HepG2 (cell line): ENCODE results near the gene GLDC. TPM values are rescaled to one million over a fixed set of nuclear protein-coding genes. Genes with fewer than 3 reads are reported as not detected.

Experiments
- AGO2 ChIP-seq: fragments of 200-400 bp; formaldehyde crosslinking; optimal IDR thresholded peaks from 2 replicates; pipeline ENCODE3; 2017; ENCODE audit warnings: mild to moderate bottlenecking, low read depth, low read length, moderate library complexity
- ATF7 ChIP-seq, 2 experiments: fragments of 450-650 bp in 1 of 2; sonication (generic) in 1 of 2; formaldehyde crosslinking in 1 of 2; IDR thresholded peaks; 2 replicates each; pipeline versions ENCODE4 v1.4.0 to v1.6.1; 2016 to 2020; ENCODE audit warnings: antibody characterized with exemption in 1 of 2, mild to moderate bottlenecking in 1 of 2, missing genetic modification reagents in 1 of 2
- CCDC6 ChIP-seq: sonication (generic); formaldehyde crosslinking; IDR thresholded peaks from 2 replicates; pipeline ENCODE4 v1.8.1; 2022; ENCODE audit warnings: mild to moderate bottlenecking, missing genetic modification reagents, moderate library complexity
- HNF4G ChIP-seq, 2 experiments: sonication (generic) in 1 of 2; formaldehyde crosslinking in 1 of 2; IDR thresholded peaks; 2 replicates each; pipeline versions ENCODE4 v1.4.0 to v1.6.1; 2011 to 2020; ENCODE audit warnings: borderline replicate concordance in 2 of 2, low read depth in 2 of 2, mild to moderate bottlenecking in 2 of 2, low read length in 1 of 2, missing genetic modification reagents in 1 of 2, moderate library complexity in 1 of 2
- HOXA3 ChIP-seq: sonication (generic); formaldehyde crosslinking; IDR thresholded peaks from 2 replicates; pipeline ENCODE4 v1.5.0; 2020; ENCODE audit warnings: missing genetic modification reagents
- HOXA5 ChIP-seq: sonication (generic); formaldehyde crosslinking; IDR thresholded peaks from 2 replicates; pipeline ENCODE4 v1.4.0; 2020; ENCODE audit warnings: missing genetic modification reagents
- MXD4 ChIP-seq: IDR thresholded peaks from 2 replicates; pipeline ENCODE4 v1.6.1; 2016; ENCODE audit warnings: mild to moderate bottlenecking, missing biosample characterization, missing genetic modification reagents
- NPAS2 ChIP-seq: sonication (generic); formaldehyde crosslinking; IDR thresholded peaks from 2 replicates; pipeline ENCODE4 v1.8.0; 2022; ENCODE audit warnings: mild to moderate bottlenecking, missing genetic modification reagents, borderline replicate concordance
- PHF20 ChIP-seq: sonication (generic); formaldehyde crosslinking; IDR thresholded peaks from 2 replicates; pipeline ENCODE4 v1.5.0; 2020; ENCODE audit warnings: mild to moderate bottlenecking, missing genetic modification reagents
- SIX1 ChIP-seq: sonication (generic); formaldehyde crosslinking; IDR thresholded peaks from 2 replicates; pipeline ENCODE4 v1.4.0; 2020; ENCODE audit warnings: missing genetic modification reagents, borderline replicate concordance
- STAG1 ChIP-seq: sonication (generic); formaldehyde crosslinking; IDR thresholded peaks from 2 replicates; pipeline ENCODE4 v1.4.0; 2020; ENCODE audit warnings: missing genetic modification reagents
- TAF1 ChIP-seq: sonication (generic); formaldehyde crosslinking; IDR thresholded peaks from 2 replicates; pipeline ENCODE4 v1.4.0; 2020; ENCODE audit warnings: missing genetic modification reagents
- TAF15 ChIP-seq: fragments of 200-400 bp; formaldehyde crosslinking; IDR thresholded peaks from one replicate; pipeline ENCODE4 v1.6.1; 2018; ENCODE audit warnings: mild to moderate bottlenecking, low read depth, low read length; ENCODE audit not compliant: poor library complexity, severe bottlenecking
- TGIF2 ChIP-seq: IDR thresholded peaks from 2 replicates; pipeline ENCODE4 v1.6.1; 2016; ENCODE audit warnings: control low read depth, missing compliant biosample characterization
- ZNF263 ChIP-seq: sonication (generic); formaldehyde crosslinking; IDR thresholded peaks from 2 replicates; pipeline ENCODE4 v1.4.0; 2020; ENCODE audit warnings: missing genetic modification reagents
- ZNF34 ChIP-seq: sonication (generic); formaldehyde crosslinking; IDR thresholded peaks from 2 replicates; pipeline ENCODE4 v1.4.0; 2020; ENCODE audit warnings: mild to moderate bottlenecking, missing genetic modification reagents, borderline replicate concordance
- ZNF441 ChIP-seq: sonication (generic); formaldehyde crosslinking; IDR thresholded peaks from 2 replicates; pipeline ENCODE4 v1.7.0; 2021; ENCODE audit warnings: missing genetic modification reagents, borderline replicate concordance
- ZNF557 ChIP-seq: sonication (generic); formaldehyde crosslinking; IDR thresholded peaks from 2 replicates; pipeline ENCODE4 v1.4.0; 2020; ENCODE audit warnings: missing genetic modification reagents
- ZNF704 ChIP-seq: sonication (generic); formaldehyde crosslinking; IDR thresholded peaks from 2 replicates; pipeline ENCODE4 v1.8.1; 2023; ENCODE audit warnings: mild to moderate bottlenecking, inconsistent platforms, moderate library complexity, missing genetic modification reagents, borderline replicate concordance
- ZNF781 ChIP-seq: sonication (generic); formaldehyde crosslinking; IDR thresholded peaks from 2 replicates; pipeline ENCODE4 v1.5.1; 2020; ENCODE audit warnings: borderline replicate concordance, mild to moderate bottlenecking, missing genetic modification reagents; ENCODE audit errors: not compliant biosample characterization
- ZNF782 ChIP-seq: sonication (generic); formaldehyde crosslinking; IDR thresholded peaks from 2 replicates; pipeline ENCODE4 v1.4.0; 2020; ENCODE audit warnings: missing genetic modification reagents, mild to moderate bottlenecking, borderline replicate concordance
- ZNF878 ChIP-seq: sonication (generic); formaldehyde crosslinking; IDR thresholded peaks from 2 replicates; pipeline ENCODE4 v1.8.1; 2023; ENCODE audit warnings: mild to moderate bottlenecking, missing genetic modification reagents, moderate library complexity
- polyA plus RNA-seq, 8 experiments: library from polyadenylated mRNA; depleted of rRNA in 3 of 8; stranded (reverse) in 7 of 8; unstranded in 1 of 8; fragments of >200 nt; fragmentation: Illumina TruSeq in 4 of 8; extraction: Trizol in 4 of 8; gene quantifications; 2 replicates each; pipeline versions ENCODE4 v1.2.1 to v1.2.3, GENCODE V29; 2011 to 2016; ENCODE audit warnings: low read depth in 4 of 8, missing spikeins in 1 of 8, mixed read lengths in 1 of 8; ENCODE audit not compliant: insufficient read depth in 1 of 8
- total RNA-seq, 5 experiments: library from RNA; depleted of rRNA; stranded (reverse); fragments of >200 nt; fragmentation: Illumina TruSeq; extraction: Trizol; gene quantifications; 2 replicates each; pipeline ENCODE4 v1.2.3, GENCODE V29; 2016; ENCODE audit warnings: low read depth in 1 of 5
- TF ChIP-seq, protein P1 (sequence below): sonication (generic); formaldehyde crosslinking; IDR thresholded peaks from 2 replicates; pipeline ENCODE4 v1.4.0; 2020; ENCODE audit warnings: missing genetic modification reagents

The GLDC gene
- total and polyA plus RNA-seq, 2 of the 13 experiments (the other 11 are each of a cell fraction or from before 2014, with no cell fraction given): 59.3 to 115 TPM

DNA sequence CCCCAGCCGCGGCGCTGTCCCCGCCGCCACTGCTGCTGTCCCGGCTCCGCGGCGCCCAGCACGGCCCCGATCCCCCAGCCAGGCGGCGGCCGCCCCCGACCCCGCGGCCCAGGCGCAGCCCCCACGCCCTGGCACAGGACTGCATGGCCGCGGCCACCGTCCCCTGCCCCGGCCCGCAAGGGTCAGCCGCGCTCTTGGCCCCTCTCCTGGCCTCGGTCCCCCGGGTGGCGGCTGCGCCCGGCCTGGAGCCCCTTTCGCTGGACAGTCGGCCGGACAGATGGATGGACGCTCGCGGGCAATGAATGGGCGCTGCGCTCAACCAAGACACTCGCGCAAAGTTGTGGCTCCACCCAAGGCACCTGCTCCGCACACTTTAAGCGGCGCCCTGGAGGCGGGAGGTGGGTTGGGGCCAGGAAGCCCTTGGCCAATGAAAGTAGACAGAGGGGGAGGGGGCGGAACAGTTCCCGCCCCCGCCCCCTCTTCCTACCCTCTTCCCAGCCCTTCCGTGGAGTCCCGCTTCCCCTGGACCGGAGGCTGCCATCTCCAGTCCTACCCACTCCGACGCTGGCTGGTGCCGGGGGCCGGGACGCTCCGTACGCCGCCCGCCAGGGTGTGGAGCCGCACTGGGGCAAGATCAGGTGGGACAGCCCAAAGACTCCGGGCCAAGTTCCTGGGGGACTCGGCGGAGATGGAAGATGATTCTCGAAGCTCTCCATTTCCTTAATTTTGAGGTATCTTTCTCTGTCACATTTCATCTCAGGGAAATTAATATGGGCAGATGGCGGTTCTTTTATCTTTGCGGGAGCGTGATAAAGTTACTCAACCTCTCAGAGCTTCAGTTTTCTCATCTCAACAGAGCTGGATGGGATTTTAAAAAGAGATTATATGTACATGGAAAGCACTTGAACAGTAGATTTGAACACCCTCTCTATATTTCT lies at the start of gene GLDC (continued):
- no peak; the same call in 1 of the 2 replicates for TF ChIP-seq ZNF704 (CRISPR knock-in tag)
- no peak for TF ChIP-seq SIX1 (CRISPR knock-in tag)
- TF ChIP-seq HOXA3 (CRISPR knock-in tag): peak; percentile 57
- TF ChIP-seq ZNF782 (CRISPR knock-in tag): no peak; the same call in 1 of the 2 replicates
- TF ChIP-seq ZNF557 (CRISPR knock-in tag): peak; percentile 88; the same call in 1 of the 2 replicates
- TF ChIP-seq HOXA5 (CRISPR knock-in tag): peak; percentile 90
- peak; percentile 51; the same call in 1 of the 2 replicates for TF ChIP-seq MXD4
- TF ChIP-seq ZNF263 (CRISPR knock-in tag): peak; percentile 28; the same call in 1 of the 2 replicates
- no peak for TF ChIP-seq AGO2
- 0 out of 2 replicates have a peak, but pooled peaks have one; percentile 23 for TF ChIP-seq PHF20 (CRISPR knock-in tag)
- TF ChIP-seq TGIF2 (CRISPR knock-in tag): peak; percentile 70; the same call in 1 of the 2 replicates
- TF ChIP-seq, protein P1, sequence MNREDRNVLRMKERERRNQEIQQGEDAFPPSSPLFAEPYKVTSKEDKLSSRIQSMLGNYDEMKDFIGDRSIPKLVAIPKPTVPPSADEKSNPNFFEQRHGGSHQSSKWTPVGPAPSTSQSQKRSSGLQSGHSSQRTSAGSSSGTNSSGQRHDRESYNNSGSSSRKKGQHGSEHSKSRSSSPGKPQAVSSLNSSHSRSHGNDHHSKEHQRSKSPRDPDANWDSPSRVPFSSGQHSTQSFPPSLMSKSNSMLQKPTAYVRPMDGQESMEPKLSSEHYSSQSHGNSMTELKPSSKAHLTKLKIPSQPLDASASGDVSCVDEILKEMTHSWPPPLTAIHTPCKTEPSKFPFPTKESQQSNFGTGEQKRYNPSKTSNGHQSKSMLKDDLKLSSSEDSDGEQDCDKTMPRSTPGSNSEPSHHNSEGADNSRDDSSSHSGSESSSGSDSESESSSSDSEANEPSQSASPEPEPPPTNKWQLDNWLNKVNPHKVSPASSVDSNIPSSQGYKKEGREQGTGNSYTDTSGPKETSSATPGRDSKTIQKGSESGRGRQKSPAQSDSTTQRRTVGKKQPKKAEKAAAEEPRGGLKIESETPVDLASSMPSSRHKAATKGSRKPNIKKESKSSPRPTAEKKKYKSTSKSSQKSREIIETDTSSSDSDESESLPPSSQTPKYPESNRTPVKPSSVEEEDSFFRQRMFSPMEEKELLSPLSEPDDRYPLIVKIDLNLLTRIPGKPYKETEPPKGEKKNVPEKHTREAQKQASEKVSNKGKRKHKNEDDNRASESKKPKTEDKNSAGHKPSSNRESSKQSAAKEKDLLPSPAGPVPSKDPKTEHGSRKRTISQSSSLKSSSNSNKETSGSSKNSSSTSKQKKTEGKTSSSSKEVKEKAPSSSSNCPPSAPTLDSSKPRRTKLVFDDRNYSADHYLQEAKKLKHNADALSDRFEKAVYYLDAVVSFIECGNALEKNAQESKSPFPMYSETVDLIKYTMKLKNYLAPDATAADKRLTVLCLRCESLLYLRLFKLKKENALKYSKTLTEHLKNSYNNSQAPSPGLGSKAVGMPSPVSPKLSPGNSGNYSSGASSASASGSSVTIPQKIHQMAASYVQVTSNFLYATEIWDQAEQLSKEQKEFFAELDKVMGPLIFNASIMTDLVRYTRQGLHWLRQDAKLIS: peak; percentile 36
- TF ChIP-seq NPAS2 (CRISPR knock-in tag): no peak
- TF ChIP-seq HNF4G (IDR thresholded peaks at IDR 0.05; ENCODE audit: borderline replicate concordance, low read depth, low read length): no peak; the same call in 1 of the 2 replicates
- no peak for TF ChIP-seq HNF4G (CRISPR knock-in tag; IDR thresholded peaks at IDR 0.05; ENCODE audit: borderline replicate concordance, low read depth)
- TF ChIP-seq ZNF441 (CRISPR knock-in tag): peak; percentile 59; the same call in 1 of the 2 replicates
- peak; percentile 93 for TF ChIP-seq TAF1
- peak; percentile 83; the same call in 1 of the 2 replicates for TF ChIP-seq ZNF34
- TF ChIP-seq TAF15: no peak
- 0 out of 2 replicates have a peak, but pooled peaks have one; percentile 15 for TF ChIP-seq STAG1 (CRISPR knock-in tag)
- TF ChIP-seq ZNF878 (CRISPR knock-in tag): peak; percentile 78; the same call in 1 of the 2 replicates
- no peak for TF ChIP-seq ATF7 (IDR thresholded peaks at IDR 0.05)
- TF ChIP-seq ATF7 (CRISPR knock-in tag; IDR thresholded peaks at IDR 0.05): no peak
- peak; percentile 90; the same call in 1 of the 2 replicates for TF ChIP-seq CCDC6 (CRISPR knock-in tag)
- TF ChIP-seq ZNF781 (CRISPR knock-in tag): no peak
